ENCODE data around the gene DHX35.
"Not testable (repeated sequence)": the region's sequence is repeated elsewhere in the genome, so short reads cannot be mapped to it uniquely, and the experiment has no call there.

DHX35 gene

GRCh38 chr20:38941726-38942389 is 20.3 kb upstream of the DHX35 start:
- DNase-seq: no peak

GRCh38 chr20:38945012-38945411 is 17.1 kb upstream of the DHX35 start:
- no peak for DNase-seq

- no peak for DNase-seq
These were observed 15.3 kb upstream of the DHX35 start for GRCh38 chr20:38946836-38947235.

- DNase-seq: no peak
These were observed 14.2 kb upstream of the DHX35 start for GRCh38 chr20:38947931-38948362.

GRCh38 chr20:38950254-38950653 is 11.9 kb upstream of the DHX35 start:
- DNase-seq: no peak

- no peak for DNase-seq
These were observed 10.5 kb upstream of the DHX35 start for GRCh38 chr20:38951611-38952010.

GRCh38 chr20:38952153-38952552 is 10.0 kb upstream of the DHX35 start:
- DNase-seq: no peak

GRCh38 chr20:38953630-38954340 is 8.4 kb upstream of the DHX35 start:
- DNase-seq: no peak

- DNase-seq: no peak
These were observed 4.8 kb upstream of the DHX35 start for GRCh38 chr20:38957235-38957876.

- DNase-seq: no peak
These were observed 4.1 kb upstream of the DHX35 start for GRCh38 chr20:38957915-38958485.

GRCh38 chr20:38960187-38960687 is 1.9 kb upstream of the DHX35 start:
- not testable (repeated sequence) for DNase-seq

- DNase-seq: peak; percentile 42
These were observed 557 bp upstream of the DHX35 start for GRCh38 chr20:38961530-38962043.

- DNase-seq: no peak
These were observed 821 bp downstream of the DHX35 start for GRCh38 chr20:38962928-38963401.

GRCh38 chr20:38963745-38964144 is 1.6 kb downstream of the DHX35 start:
- DNase-seq: no peak

GRCh38 chr20:38965264-38965663 is 3.1 kb downstream of the DHX35 start:
- no peak for DNase-seq

GRCh38 chr20:38968090-38968489 is 5.9 kb downstream of the DHX35 start:
- no peak for DNase-seq

GRCh38 chr20:38969708-38970107 is 7.6 kb downstream of the DHX35 start:
- DNase-seq: no peak

GRCh38 chr20:38970302-38970701 is 8.2 kb downstream of the DHX35 start:
- DNase-seq: no peak

- DNase-seq: no peak
These were observed 11.0 kb downstream of the DHX35 start for GRCh38 chr20:38973107-38973506.

GRCh38 chr20:38973645-38974044 is 11.5 kb downstream of the DHX35 start:
- no peak for DNase-seq

GRCh38 chr20:38975539-38976120 is 13.5 kb downstream of the DHX35 start:
- no peak for DNase-seq

- DNase-seq: no peak
These were observed 17.3 kb downstream of the DHX35 start for GRCh38 chr20:38979434-38979833.

- DNase-seq: no peak
These were observed 17.7 kb downstream of the DHX35 start for GRCh38 chr20:38979842-38980241.
